Mucosa of descending colon (tissue), 3 donors: ENCODE data around the gene PCBP3. TPM values are rescaled to one million over a fixed set of nuclear protein-coding genes. Genes with fewer than 3 reads are reported as not detected.
A peak's percentile ranks its signal among the peaks of the same experiment; 100 is the strongest.

Experiments used
- ATAC-seq: fragments of 200-7000 bp; cut with Tn5 transposase; one replicate; pipeline ENCODE4 v1.9.1; 2020; ENCODE audit warnings: mild to moderate bottlenecking, moderate library complexity
- DNase-seq, 3 donors: peaks; one replicate each; pipeline ENCODE4 v3.0.0-alpha.2; 2020
- H3K36me3 ChIP-seq: fragments of 200-600 bp; one replicate; pipeline ENCODE4 v1.8.0; 2021; ENCODE audit warnings: low read depth, mild to moderate bottlenecking
- H3K4me1 ChIP-seq: fragments of 200-600 bp; one replicate; pipeline ENCODE4 v1.8.0; 2021; ENCODE audit warnings: low read depth, mild to moderate bottlenecking
- H3K4me3 ChIP-seq: fragments of 200-600 bp; one replicate; pipeline ENCODE4 v1.8.0; 2021; ENCODE audit warnings: mild to moderate bottlenecking
- H3K9me3 ChIP-seq: fragments of 200-600 bp; one replicate; pipeline ENCODE4 v1.8.0; 2021; ENCODE audit warnings: mild to moderate bottlenecking
- CTCF ChIP-seq: fragments of 200-600 bp; IDR thresholded peaks from one replicate; pipeline ENCODE4 v1.8.0; 2022; ENCODE audit warnings: antibody characterized with exemption, mild to moderate bottlenecking
- intact Hi-C, 2 donors: fragments of 100-400 bp; cut with DNase I in 1 of 2; cut with micrococcal nuclease in 1 of 2; formaldehyde crosslinking; loops; one replicate each; pipeline versions ENCODE4 v1.11.0 to v1.11.1; 2022; cut with DNase I, micrococcal nuclease
- total RNA-seq, 3 donors: library from RNA; stranded (reverse); fragmentation: NEBNext Ultra II Directional in 2 of 3; extraction: Animal tissue kit (Norgen Biotek cat#: 25700) in 2 of 3; gene quantifications; one replicate each; pipeline versions ENCODE4 v1.2.1 to v1.2.4, GENCODE V29; 2021 to 2023
- donor health status: DM: no; HTN: no; CAD: no; lungs with moderate emphysema.
- donor health status: DM: no; HTN: no; CAD: no.
- donor health status: DM: no; HTN: yes; CAD: no.

PCBP3 gene
- total RNA-seq, 3 donors from 2014 or later = 4.5 to 18.4 (median 7.6) TPM

GRCh38 chr21:45981151-45982091, 337.9 kb downstream of the PCBP3 start, which contains the start of gene COL6A1:
Gene COL6A1 (plus strand): TSS chr21:45981770. CDS start chr21:45981851, 81 bp downstream.
- intact Hi-C loops = loop anchor here in 1 of 2 donors (2.0 kb wide), 1 partner anchor 117 kb away; the partner anchor contains the start of gene COL6A2
- TF ChIP-seq CTCF = no peak
- Histone ChIP-seq H3K36me3 (no peaks in the 10 kb centered on the region), H3K9me3 (no peaks in the 10 kb centered on the region), H3K4me3 (peak within 1 kb of the TSS; percentile 22), H3K4me1 (peaks cover 11% of the 10 kb centered on the region)
- DNase-seq (peak; percentile 63 to 82 (median 78)), ATAC-seq (peak; percentile 65)

- Histone ChIP-seq H3K9me3 (no peaks in the 10 kb centered on the region), H3K4me1 (peaks cover 11% of the 10 kb centered on the region), H3K36me3 (no peaks in the 10 kb centered on the region), H3K4me3 (peak overlapping the region; percentile 22)
- no peak for TF ChIP-seq CTCF
- intact Hi-C loops = loop anchor here in 1 of 2 donors (2.0 kb wide), 1 partner anchor 117 kb away; the partner anchor contains the start of gene COL6A2
- DNase-seq (peak in 2 of 3 donors; percentile 49 to 56), ATAC-seq (peak; percentile 25)
Measured at GRCh38 chr21:45982092-45982757, 338.7 kb downstream of the PCBP3 start.

- peak overlapping the region; percentile 22 for H3K4me3 ChIP-seq
- ATAC-seq (no peak), DNase-seq (peak in 2 of 3 donors; percentile 31 to 50)
- no peaks in the 10 kb centered on the region for H3K36me3 ChIP-seq
- no peak for TF ChIP-seq CTCF
- intact Hi-C loops = loop anchor here in 1 of 2 donors (2.0 kb wide), 1 partner anchor 116 kb away; the partner anchor contains the start of gene COL6A2
- H3K9me3 ChIP-seq = no peaks in the 10 kb centered on the region
- H3K4me1 ChIP-seq = peaks cover 11% of the 10 kb centered on the region
Measured at GRCh38 chr21:45982758-45983648, 339.5 kb downstream of the PCBP3 start.

GRCh38 chr21:45983649-45983965, 340.1 kb downstream of the PCBP3 start:
- H3K4me3 ChIP-seq = no peak overlapping the region
- no peak for ATAC-seq
- DNase-seq = peak in 1 of 3 donors; percentile 25
- peaks cover 11% of the 10 kb centered on the region for H3K4me1 ChIP-seq
- intact Hi-C loops = loop anchor here in 1 of 2 donors (2.0 kb wide), 1 partner anchor 115 kb away; the partner anchor contains the start of gene COL6A2
- H3K36me3 ChIP-seq = no peaks in the 10 kb centered on the region
- no peak for TF ChIP-seq CTCF
- no peaks in the 10 kb centered on the region for H3K9me3 ChIP-seq
